OCI-LY1 (cell line): ENCODE results near the gene MACROD2.

Experiments
- H2AFZ ChIP-seq: fragments of 200-600 bp; sonication (generic), shearing (Covaris generic); 2 replicates; pipeline ENCODE4 v1.6.0; 2014; ENCODE audit warnings: antibody characterized with exemption, mild to moderate bottlenecking, low read length
- H3F3A ChIP-seq: fragments of 200-600 bp; sonication (generic), shearing (Covaris generic); 2 replicates; pipeline ENCODE4 v1.6.0; 2014; ENCODE audit warnings: mild to moderate bottlenecking, antibody characterized with exemption, low read length, moderate library complexity; ENCODE audit not compliant: insufficient read depth
- H3K27ac ChIP-seq: fragments of 200-600 bp; sonication (generic); 2 replicates; pipeline ENCODE4 v1.5.1; 2014; ENCODE audit warnings: low read length, mixed run types, mild to moderate bottlenecking, low read depth; ENCODE audit not compliant: poor library complexity, severe bottlenecking
- H3K27me3 ChIP-seq: fragments of 200-600 bp; sonication (generic); 2 replicates; pipeline ENCODE4 v1.6.0; 2014; ENCODE audit warnings: antibody characterized with exemption, mild to moderate bottlenecking, low read length, moderate library complexity; ENCODE audit not compliant: insufficient read depth
- H3K36me3 ChIP-seq: fragments of 200-600 bp; sonication (generic); 2 replicates; pipeline ENCODE4 v1.6.1; 2014; ENCODE audit warnings: mild to moderate bottlenecking, antibody characterized with exemption, low read length, moderate library complexity, mixed read lengths; ENCODE audit not compliant: insufficient read depth
- H3K4me1 ChIP-seq: fragments of 200-600 bp; sonication (generic); 2 replicates; pipeline ENCODE4 v1.5.1; 2014; ENCODE audit warnings: mild to moderate bottlenecking, low read length, moderate library complexity; ENCODE audit not compliant: insufficient read depth, severe bottlenecking
- H3K4me2 ChIP-seq: fragments of 200-600 bp; sonication (generic), shearing (Covaris generic); 2 replicates; pipeline ENCODE4 v1.6.1; 2014; ENCODE audit warnings: low read length
- H3K4me3 ChIP-seq: fragments of 200-600 bp; sonication (generic); 2 replicates; pipeline ENCODE4 v1.5.1; 2014; ENCODE audit warnings: low read length, low read depth, mild to moderate bottlenecking, mixed read lengths; ENCODE audit not compliant: poor library complexity, severe bottlenecking
- H3K79me2 ChIP-seq: fragments of 200-600 bp; shearing (Covaris generic); 2 replicates; pipeline ENCODE4 v1.6.1; 2016; ENCODE audit warnings: mixed run types, low read length, mixed read lengths; ENCODE audit not compliant: insufficient read depth
- H3K9ac ChIP-seq: fragments of 200-600 bp; sonication (generic), shearing (Covaris generic); 2 replicates; pipeline ENCODE4 v1.6.1; 2014; ENCODE audit warnings: mild to moderate bottlenecking, low read length, mixed read lengths
- H3K9me2 ChIP-seq: fragments of 200-600 bp; sonication (generic), shearing (Covaris generic); 2 replicates; pipeline ENCODE4 v1.6.1; 2014; ENCODE audit warnings: low read depth, mild to moderate bottlenecking, low read length, mixed read lengths
- H3K9me3 ChIP-seq: fragments of 200-600 bp; shearing (Covaris generic); 2 replicates; pipeline ENCODE4 v1.6.1; 2014; ENCODE audit warnings: low read length, mixed read lengths
- H4K20me1 ChIP-seq: fragments of 200-600 bp; sonication (generic), shearing (Covaris generic); 2 replicates; pipeline ENCODE4 v1.6.0; 2016; ENCODE audit warnings: mild to moderate bottlenecking, low read length; ENCODE audit not compliant: insufficient read depth
- EZH2 ChIP-seq: fragments of 200-600 bp; sonication (generic), shearing (Covaris generic); IDR thresholded peaks from 2 replicates; pipeline ENCODE4 v1.8.0; 2017; ENCODE audit warnings: borderline replicate concordance, mixed run types, mild to moderate bottlenecking, antibody characterized with exemption, low read length, moderate library complexity, mixed read lengths
- TF ChIP-seq, protein P1 (sequence below): fragments of 200-600 bp; sonication (generic), shearing (Covaris generic); IDR thresholded peaks from 2 replicates; pipeline ENCODE4 v1.5.1; 2017; ENCODE audit warnings: mild to moderate bottlenecking, antibody characterized with exemption, low read length, moderate library complexity, mixed read lengths

The MACROD2 gene

DNA sequence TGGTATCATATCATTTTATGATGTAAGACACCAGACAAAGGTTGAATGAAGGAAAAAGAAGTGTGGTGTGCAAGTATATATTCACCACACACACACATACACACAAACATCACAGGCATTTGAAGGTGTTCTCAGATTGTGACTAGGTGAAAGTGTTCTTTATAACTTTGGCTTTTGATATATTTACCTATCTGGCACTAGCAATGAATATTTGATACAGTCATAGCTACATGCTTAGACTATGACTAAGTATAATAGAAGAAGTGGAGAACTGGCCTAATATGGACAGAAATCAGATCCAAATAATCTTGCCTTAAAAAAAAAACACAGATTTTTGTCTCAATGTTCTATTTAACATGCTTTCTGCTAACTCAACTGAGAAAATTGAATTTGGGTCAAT lies 1768.0 kb downstream of the MACROD2 start:
- H3K9me2 ChIP-seq: no peaks in the 10 kb centered on the region
- H4K20me1 ChIP-seq: no peaks in the 10 kb centered on the region
- H3K4me1 ChIP-seq: no peaks in the 10 kb centered on the region
- no peak overlapping the region for H3K9ac ChIP-seq
- H3K79me2 ChIP-seq: no peaks in the 10 kb centered on the region
- TF ChIP-seq EZH2: no peak
- TF ChIP-seq, protein P1, sequence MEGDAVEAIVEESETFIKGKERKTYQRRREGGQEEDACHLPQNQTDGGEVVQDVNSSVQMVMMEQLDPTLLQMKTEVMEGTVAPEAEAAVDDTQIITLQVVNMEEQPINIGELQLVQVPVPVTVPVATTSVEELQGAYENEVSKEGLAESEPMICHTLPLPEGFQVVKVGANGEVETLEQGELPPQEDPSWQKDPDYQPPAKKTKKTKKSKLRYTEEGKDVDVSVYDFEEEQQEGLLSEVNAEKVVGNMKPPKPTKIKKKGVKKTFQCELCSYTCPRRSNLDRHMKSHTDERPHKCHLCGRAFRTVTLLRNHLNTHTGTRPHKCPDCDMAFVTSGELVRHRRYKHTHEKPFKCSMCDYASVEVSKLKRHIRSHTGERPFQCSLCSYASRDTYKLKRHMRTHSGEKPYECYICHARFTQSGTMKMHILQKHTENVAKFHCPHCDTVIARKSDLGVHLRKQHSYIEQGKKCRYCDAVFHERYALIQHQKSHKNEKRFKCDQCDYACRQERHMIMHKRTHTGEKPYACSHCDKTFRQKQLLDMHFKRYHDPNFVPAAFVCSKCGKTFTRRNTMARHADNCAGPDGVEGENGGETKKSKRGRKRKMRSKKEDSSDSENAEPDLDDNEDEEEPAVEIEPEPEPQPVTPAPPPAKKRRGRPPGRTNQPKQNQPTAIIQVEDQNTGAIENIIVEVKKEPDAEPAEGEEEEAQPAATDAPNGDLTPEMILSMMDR: no peak
- H3F3A ChIP-seq: no peaks in the 10 kb centered on the region
- H3K9me3 ChIP-seq: no peaks in the 10 kb centered on the region
- H3K27ac ChIP-seq: no peak overlapping the region
- no peaks in the 10 kb centered on the region for H3K36me3 ChIP-seq
- H3K4me2 ChIP-seq: no peak overlapping the region
- no peak overlapping the region for H3K4me3 ChIP-seq
- no peaks in the 10 kb centered on the region for H3K27me3 ChIP-seq
- no peak overlapping the region for H2AFZ ChIP-seq

GRCh38 chr20:15767586-15767985 lies 1772.3 kb downstream of the MACROD2 start:
- no peak overlapping the region for H3K27ac ChIP-seq
- H3K9ac ChIP-seq: no peak overlapping the region
- no peak overlapping the region for H2AFZ ChIP-seq
- H3K4me3 ChIP-seq: no peak overlapping the region
- no peaks in the 10 kb centered on the region for H3K79me2 ChIP-seq
- TF ChIP-seq, protein P1: no peak
- no peak for TF ChIP-seq EZH2
- H3K9me2 ChIP-seq: no peaks in the 10 kb centered on the region
- no peaks in the 10 kb centered on the region for H3K36me3 ChIP-seq
- no peaks in the 10 kb centered on the region for H4K20me1 ChIP-seq
- no peaks in the 10 kb centered on the region for H3K4me1 ChIP-seq
- H3K4me2 ChIP-seq: no peak overlapping the region
- H3K9me3 ChIP-seq: no peaks in the 10 kb centered on the region
- no peaks in the 10 kb centered on the region for H3K27me3 ChIP-seq
- H3F3A ChIP-seq: no peaks in the 10 kb centered on the region

GRCh38 chr20:15767999-15768741 lies 1772.9 kb downstream of the MACROD2 start:
- no peaks in the 10 kb centered on the region for H3K79me2 ChIP-seq
- H3K4me2 ChIP-seq: no peak overlapping the region
- no peaks in the 10 kb centered on the region for H3K27me3 ChIP-seq
- H3K36me3 ChIP-seq: no peaks in the 10 kb centered on the region
- no peak overlapping the region for H3K27ac ChIP-seq
- H3K9ac ChIP-seq: no peak overlapping the region
- no peaks in the 10 kb centered on the region for H3F3A ChIP-seq
- no peaks in the 10 kb centered on the region for H3K9me2 ChIP-seq
- no peaks in the 10 kb centered on the region for H3K9me3 ChIP-seq
- H4K20me1 ChIP-seq: no peaks in the 10 kb centered on the region
- TF ChIP-seq, protein P1: no peak
- no peak for TF ChIP-seq EZH2
- H3K4me3 ChIP-seq: no peak overlapping the region
- H2AFZ ChIP-seq: no peak overlapping the region
- H3K4me1 ChIP-seq: no peaks in the 10 kb centered on the region
